NT2/D1 (cell line): ENCODE data around the gene TRPM6.

Experiments used
- DNase-seq: peaks from one replicate; pipeline ENCODE4 v3.0.0-alpha.2; 2011; ENCODE audit warnings: low read depth, low spot score
- H3K27me3 ChIP-seq: 2 replicates; pipeline ENCODE4 v1.6.0; 2011; ENCODE audit warnings: mild to moderate bottlenecking; ENCODE audit not compliant: insufficient read length, insufficient read depth
- H3K36me3 ChIP-seq: 2 replicates; pipeline ENCODE4 v1.6.1; 2011; ENCODE audit warnings: mild to moderate bottlenecking, low read length, mixed read lengths; ENCODE audit not compliant: insufficient read depth, insufficient read length
- H3K4me1 ChIP-seq: 2 replicates; pipeline ENCODE4 v1.5.1; 2011; ENCODE audit not compliant: insufficient read depth, insufficient read length
- H3K4me3 ChIP-seq: 2 replicates; pipeline ENCODE4 v1.5.1; 2011; ENCODE audit warnings: low read depth; ENCODE audit not compliant: insufficient read length
- H3K9ac ChIP-seq: 2 replicates; pipeline ENCODE4 v1.6.0; 2011; ENCODE audit warnings: low read depth; ENCODE audit not compliant: insufficient read length
- H3K9me3 ChIP-seq: 2 replicates; pipeline ENCODE4 v1.5.1; 2011; ENCODE audit warnings: mild to moderate bottlenecking, low read length; ENCODE audit not compliant: insufficient read depth
- SUZ12 ChIP-seq: IDR thresholded peaks from 2 replicates; pipeline ENCODE4 v1.6.1; 2011; ENCODE audit not compliant: insufficient read length, insufficient read depth; ENCODE audit errors: extremely low read depth
- YY1 ChIP-seq: IDR thresholded peaks from 2 replicates; pipeline ENCODE4 v1.6.1; 2011; ENCODE audit not compliant: insufficient read length, insufficient read depth
- ZNF274 ChIP-seq: IDR thresholded peaks from 2 replicates; pipeline ENCODE4 v1.6.1; 2011; ENCODE audit warnings: mild to moderate bottlenecking, low read depth, low read length

Gene TRPM6

GRCh38 chr9:74821636-74822035, 66.1 kb downstream of the TRPM6 start:
- no peak overlapping the region for H3K9ac ChIP-seq
- no peaks in the 10 kb centered on the region for H3K36me3 ChIP-seq
- DNase-seq, result no peak
- no peaks in the 10 kb centered on the region for H3K9me3 ChIP-seq
- no peak overlapping the region for H3K4me3 ChIP-seq
- no peaks in the 10 kb centered on the region for H3K27me3 ChIP-seq
- no peak for TF ChIP-seq YY1
- TF ChIP-seq SUZ12, result no peak
- TF ChIP-seq ZNF274, result no peak
- H3K4me1 ChIP-seq, result no peaks in the 10 kb centered on the region

DNA sequence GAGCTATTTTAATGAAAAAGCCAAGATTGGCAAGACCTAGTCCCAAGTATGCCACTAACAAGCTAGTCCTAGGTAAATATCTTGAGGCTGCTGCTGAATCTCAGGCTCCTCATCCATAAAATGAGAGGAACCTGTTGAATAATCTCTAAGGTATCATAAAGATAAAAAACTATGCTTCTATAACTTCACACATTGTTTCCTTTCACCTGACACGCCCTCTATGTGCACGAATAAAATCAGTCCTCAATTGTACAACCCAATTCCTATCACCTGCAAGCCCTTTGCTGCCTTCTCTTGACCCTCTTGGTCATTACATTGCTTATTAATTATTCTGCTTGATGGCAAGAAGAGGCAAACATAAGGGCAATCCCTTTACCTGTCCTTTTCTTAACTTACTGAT, 69.9 kb downstream of the TRPM6 start:
- TF ChIP-seq ZNF274 (no peak), YY1 (no peak), SUZ12 (no peak)

GRCh38 chr9:74817281-74817810, 70.4 kb downstream of the TRPM6 start:
- no peak for DNase-seq
- no peak for TF ChIP-seq SUZ12
- TF ChIP-seq ZNF274, result no peak
- no peak for TF ChIP-seq YY1
- Histone ChIP-seq H3K9ac (no peak overlapping the region), H3K9me3 (no peaks in the 10 kb centered on the region), H3K27me3 (no peaks in the 10 kb centered on the region), H3K4me3 (no peak overlapping the region), H3K4me1 (no peaks in the 10 kb centered on the region), H3K36me3 (no peaks in the 10 kb centered on the region)

More for the DNA sequence above, 69.9 kb downstream of the TRPM6 start:
- DNase-seq, result no peak
- H3K9me3 ChIP-seq, result no peaks in the 10 kb centered on the region
- H3K4me1 ChIP-seq, result no peaks in the 10 kb centered on the region
- H3K27me3 ChIP-seq, result no peaks in the 10 kb centered on the region
- H3K4me3 ChIP-seq, result no peak overlapping the region
- H3K9ac ChIP-seq, result no peak overlapping the region
- H3K36me3 ChIP-seq, result no peaks in the 10 kb centered on the region

GRCh38 chr9:74810200-74810599, 77.5 kb downstream of the TRPM6 start:
- H3K36me3 ChIP-seq, result no peaks in the 10 kb centered on the region
- TF ChIP-seq SUZ12 (no peak), YY1 (no peak), ZNF274 (no peak)

DNA sequence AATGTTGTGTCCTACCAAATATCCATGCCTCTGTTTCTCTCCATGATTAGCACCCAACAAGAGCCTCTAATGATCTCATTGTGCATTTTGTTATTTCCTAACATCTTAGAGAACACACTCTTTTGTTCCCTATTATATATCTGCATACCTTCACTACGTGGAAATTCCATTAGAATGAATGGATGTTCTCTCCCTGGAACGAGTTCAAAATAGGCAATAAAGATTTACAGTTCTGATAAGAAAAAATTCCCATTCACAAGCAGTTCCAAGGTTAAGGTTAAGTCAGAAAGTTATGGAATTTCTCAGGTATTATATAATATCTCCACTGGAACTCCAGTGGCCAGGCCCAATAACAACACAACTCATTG, 83.7 kb downstream of the TRPM6 start:
- Histone ChIP-seq H3K4me1 (no peaks in the 10 kb centered on the region), H3K9me3 (no peaks in the 10 kb centered on the region), H3K4me3 (no peak overlapping the region), H3K36me3 (no peaks in the 10 kb centered on the region), H3K27me3 (no peaks in the 10 kb centered on the region), H3K9ac (no peak overlapping the region)
- no peak for DNase-seq
- TF ChIP-seq SUZ12 (no peak), YY1 (no peak), ZNF274 (no peak)

More at GRCh38 chr9:74810200-74810599, 77.5 kb downstream of the TRPM6 start:
- Histone ChIP-seq H3K9ac (no peak overlapping the region), H3K9me3 (no peaks in the 10 kb centered on the region), H3K27me3 (no peaks in the 10 kb centered on the region), H3K4me1 (no peaks in the 10 kb centered on the region), H3K4me3 (no peak overlapping the region)
- no peak for DNase-seq

DNA sequence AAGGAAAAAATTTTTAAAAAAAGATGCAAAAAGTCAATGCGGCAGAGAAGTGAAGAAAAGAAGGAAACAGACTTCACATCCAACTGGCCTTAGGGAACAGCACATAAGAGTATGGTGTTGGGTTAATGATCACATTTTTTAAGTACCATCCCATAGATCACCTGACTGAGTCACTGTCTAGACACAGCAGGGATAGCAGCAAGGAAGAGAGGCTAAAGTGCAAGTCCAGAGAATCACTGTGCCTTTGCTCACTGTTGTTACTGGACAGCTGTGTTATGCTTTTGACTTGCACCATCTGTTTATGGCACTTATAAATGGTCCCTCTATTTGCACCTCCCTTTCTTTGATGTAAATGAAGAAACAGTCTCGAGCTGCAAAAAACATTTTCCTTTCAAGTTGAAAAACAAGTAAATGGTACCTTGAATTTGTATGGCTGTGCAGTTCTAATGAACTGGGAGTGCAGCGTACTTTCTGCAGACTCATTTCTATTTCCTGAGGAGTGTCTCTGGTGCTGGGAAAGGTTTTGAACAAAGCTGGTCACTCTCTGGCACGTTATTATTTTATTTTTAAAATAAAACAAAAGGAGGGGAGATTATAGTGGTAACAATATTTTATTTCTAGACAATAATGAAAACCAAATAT, 84.2 kb downstream of the TRPM6 start:
- Histone ChIP-seq H3K36me3 (no peaks in the 10 kb centered on the region), H3K4me3 (no peak overlapping the region), H3K9me3 (no peaks in the 10 kb centered on the region), H3K4me1 (no peaks in the 10 kb centered on the region), H3K27me3 (no peaks in the 10 kb centered on the region), H3K9ac (no peak overlapping the region)
- DNase-seq, result no peak
- TF ChIP-seq ZNF274 (no peak), YY1 (no peak), SUZ12 (no peak)

- no peak for TF ChIP-seq SUZ12
- no peak for TF ChIP-seq YY1
- TF ChIP-seq ZNF274, result no peak
- H3K27me3 ChIP-seq, result no peaks in the 10 kb centered on the region
- no peaks in the 10 kb centered on the region for H3K4me1 ChIP-seq
- H3K9me3 ChIP-seq, result no peaks in the 10 kb centered on the region
- H3K4me3 ChIP-seq, result no peak overlapping the region
- H3K9ac ChIP-seq, result no peak overlapping the region
- DNase-seq, result no peak
- H3K36me3 ChIP-seq, result no peaks in the 10 kb centered on the region
Measured at GRCh38 chr9:74800226-74800625, 87.5 kb downstream of the TRPM6 start.
